Fibroblast of villous mesenchyme (primary cell): ENCODE measurements around the gene MAD2L1. TPM values are rescaled to one million over a fixed set of nuclear protein-coding genes. Genes with fewer than 3 reads are reported as not detected.
A peak's percentile ranks its signal among the peaks of the same experiment; 100 is the strongest.

Experiments
- DNase-seq: peaks from one replicate; pipeline ENCODE4 v3.0.0-alpha.2; 2010; ENCODE audit warnings: low read depth
- H3K4me3 ChIP-seq: 2 replicates; pipeline ENCODE4 v1.5.1; 2011; ENCODE audit warnings: low read depth, mild to moderate bottlenecking, low read length
- CTCF ChIP-seq: IDR thresholded peaks from 2 replicates; pipeline ENCODE4 v1.5.1; 2012; ENCODE audit warnings: low read depth, mild to moderate bottlenecking, low read length; ENCODE audit not compliant: insufficient read depth
- total RNA-seq: library from RNA; depleted of rRNA; stranded (reverse); fragments of >200 nt; gene quantifications from 2 replicates; pipeline ENCODE4 v1.2.3, GENCODE V29; 2012

The MAD2L1 gene
- total RNA-seq, 1 donor = 31.1 TPM

DNA sequence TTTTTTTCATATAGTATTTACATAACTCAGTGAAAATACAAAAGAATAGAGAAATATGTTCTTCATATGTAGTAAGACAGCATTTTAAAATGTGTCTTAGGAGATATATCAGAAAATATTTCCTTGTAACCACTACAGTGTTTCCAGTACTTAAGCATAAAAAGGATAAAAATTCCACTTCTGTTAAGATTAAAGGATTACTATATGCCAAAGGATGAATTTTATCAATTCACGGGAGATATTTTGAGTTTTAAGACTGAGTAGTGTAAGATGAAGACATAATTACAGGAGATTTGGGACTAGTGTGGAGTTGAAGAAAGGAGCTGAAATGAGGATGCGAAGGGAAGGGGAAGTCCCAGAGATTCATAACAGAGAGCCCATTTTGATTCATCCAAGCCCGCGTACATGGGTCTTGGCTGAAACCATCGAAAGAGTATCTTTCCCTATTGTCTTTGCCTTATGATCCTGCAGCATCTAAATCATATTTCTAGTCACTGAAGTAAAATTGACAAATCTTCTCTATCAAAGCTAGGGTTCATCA lies 58.7 kb downstream of the MAD2L1 start:
- no peak for TF ChIP-seq CTCF
- H3K4me3 ChIP-seq = no peak overlapping the region
- no peak for DNase-seq

DNA sequence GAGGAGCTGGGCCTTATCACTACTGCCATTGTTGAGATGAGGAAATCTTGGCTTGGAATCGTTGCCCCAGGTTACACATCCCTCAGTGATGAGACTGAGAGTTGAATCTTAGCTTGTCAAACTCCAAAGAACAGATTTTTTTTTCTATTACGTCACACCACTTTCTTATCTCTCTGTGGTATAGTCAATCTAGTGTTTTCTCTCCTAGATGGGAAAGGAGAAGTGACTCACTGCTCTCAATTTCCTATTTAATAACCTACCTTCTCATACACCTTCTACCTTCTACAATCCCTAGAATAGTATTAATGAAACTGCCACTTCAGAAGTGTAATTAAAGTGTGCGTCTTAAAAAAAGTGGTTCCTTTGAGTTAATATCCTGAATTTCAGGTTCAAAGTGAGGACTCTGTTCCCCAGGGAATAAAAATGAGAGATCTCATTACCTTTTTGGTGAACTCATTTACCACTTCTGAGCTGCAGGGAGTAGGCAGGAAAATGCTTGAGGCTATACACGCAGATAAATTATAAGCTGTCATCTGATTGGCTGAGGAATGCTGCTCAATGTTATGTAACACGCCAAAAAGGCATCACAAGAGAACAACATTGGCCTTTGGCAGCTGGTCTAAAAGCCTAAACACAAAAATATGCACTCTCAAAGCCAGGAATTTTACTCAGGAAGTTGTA lies 59.3 kb downstream of the MAD2L1 start:
- DNase-seq = peak; percentile 64
- H3K4me3 ChIP-seq = no peak overlapping the region
- TF ChIP-seq CTCF = no peak
